GM15510 (cell line): ENCODE data around the gene PSAPL1.

Experiments
- POLR2A ChIP-seq: IDR thresholded peaks from 3 replicates; pipeline ENCODE4 v1.6.1; 2011; ENCODE audit warnings: borderline replicate concordance; ENCODE audit not compliant: insufficient read length; ENCODE audit errors: extremely low read depth

PSAPL1 gene

GRCh38 chr4:7428261-7429068 lies 6.3 kb downstream of the PSAPL1 start:
- TF ChIP-seq POLR2A, result no peak

GRCh38 chr4:7427831-7428260 lies 6.9 kb downstream of the PSAPL1 start:
- no peak for TF ChIP-seq POLR2A

- TF ChIP-seq POLR2A, result no peak
These were observed 7.4 kb downstream of the PSAPL1 start for GRCh38 chr4:7427361-7427760.

GRCh38 chr4:7426525-7427171 lies 8.1 kb downstream of the PSAPL1 start:
- no peak for TF ChIP-seq POLR2A

GRCh38 chr4:7425591-7426468 lies 8.9 kb downstream of the PSAPL1 start:
- TF ChIP-seq POLR2A, result no peak

GRCh38 chr4:7425124-7425523 lies 9.6 kb downstream of the PSAPL1 start:
- no peak for TF ChIP-seq POLR2A

GRCh38 chr4:7424553-7425111 lies 10.1 kb downstream of the PSAPL1 start:
- no peak for TF ChIP-seq POLR2A

GRCh38 chr4:7423801-7424552 lies 10.8 kb downstream of the PSAPL1 start:
- TF ChIP-seq POLR2A, result no peak

GRCh38 chr4:7423391-7423790 lies 11.3 kb downstream of the PSAPL1 start:
- no peak for TF ChIP-seq POLR2A

- no peak for TF ChIP-seq POLR2A
These were observed 11.9 kb downstream of the PSAPL1 start for GRCh38 chr4:7422898-7423180.

GRCh38 chr4:7422151-7422897 lies 12.4 kb downstream of the PSAPL1 start:
- no peak for TF ChIP-seq POLR2A

GRCh38 chr4:7421356-7422150 lies 13.2 kb downstream of the PSAPL1 start:
- TF ChIP-seq POLR2A, result no peak

GRCh38 chr4:7420661-7421040 lies 14.1 kb downstream of the PSAPL1 start:
- TF ChIP-seq POLR2A, result no peak
